ENCODE results near the gene TBC1D30. TPM values are rescaled to one million over a fixed set of nuclear protein-coding genes. Genes with fewer than 3 reads are reported as not detected.

Gene TBC1D30
- total RNA-seq, 2 experiments from 2014 or later = 0.28 to 0.49 TPM

GRCh38 chr12:64808110-64808509, 16.3 kb upstream of the TBC1D30 start:
- DNase-seq = no peak
- intact Hi-C loops (cut with DNase I, micrococcal nuclease) = loop anchor here in 1 of 2 experiments (10.0 kb wide), 1 partner anchor 427 kb away; no protein-coding TSS in a partner anchor
- no peaks in the 10 kb centered on the region for H3K4me1 Mint-ChIP-seq (ENCODE audit: low read depth)

GRCh38 chr12:64810831-64811230, 13.6 kb upstream of the TBC1D30 start:
- H3K4me3 Mint-ChIP-seq = no peak overlapping the region
- H3K4me1 Mint-ChIP-seq (ENCODE audit: low read depth) = no peaks in the 10 kb centered on the region
- no peak overlapping the region for H3K27ac ChIP-seq (ENCODE audit: low read depth in 1 of 2, low read length in 2 of 2)
- ChIA-PET CTCF (no interaction called here), POLR2A (no interaction called here)
- DNase-seq (no peak), ATAC-seq (ENCODE audit: poor library complexity) (no peak)
- no peak for TF ChIP-seq CTCF (IDR thresholded peaks at IDR 0.05)
- H3K36me3 ChIP-seq (ENCODE audit: insufficient read depth, low read length) = no peaks in the 10 kb centered on the region
- no peak overlapping the region for H3K4me3 ChIP-seq (ENCODE audit: low read length)
- intact Hi-C loops (cut with DNase I, micrococcal nuclease) = no loop called here
- H3K9me3 Mint-ChIP-seq = no peaks in the 10 kb centered on the region
- H3K4me1 ChIP-seq (ENCODE audit: insufficient read depth, low read length) = no peaks in the 10 kb centered on the region
- H3K27me3 Mint-ChIP-seq = peaks cover 48% of the 10 kb centered on the region
- H3K9me3 ChIP-seq (ENCODE audit: control insufficient read depth in 1 of 2, insufficient read depth in 1 of 2, low read length in 2 of 2) = no peaks in the 10 kb centered on the region
- peaks cover 9 to 27% of the 10 kb centered on the region in 2 experiments for H3K27me3 ChIP-seq (ENCODE audit: control insufficient read depth in 1 of 2, insufficient read depth in 2 of 2, low read length in 2 of 2)
- no peaks in the 10 kb centered on the region for H3K36me3 Mint-ChIP-seq (ENCODE audit: low read depth)
- H3K27ac Mint-ChIP-seq = no peak overlapping the region

More at GRCh38 chr12:64808110-64808509, 16.3 kb upstream of the TBC1D30 start:
- no peak overlapping the region for H3K4me3 Mint-ChIP-seq
- ChIA-PET POLR2A (no interaction called here), CTCF (no interaction called here)
- no peaks in the 10 kb centered on the region for H3K9me3 Mint-ChIP-seq
- Histone ChIP-seq H3K4me1 (ENCODE audit: insufficient read depth, low read length) (no peaks in the 10 kb centered on the region), H3K36me3 (ENCODE audit: insufficient read depth, low read length) (no peaks in the 10 kb centered on the region), H3K27me3 (ENCODE audit: control insufficient read depth in 1 of 2, insufficient read depth in 2 of 2, low read length in 2 of 2) (peaks cover 15 to 30% of the 10 kb centered on the region in 2 experiments), H3K9me3 (ENCODE audit: control insufficient read depth in 1 of 2, insufficient read depth in 1 of 2, low read length in 2 of 2) (no peaks in the 10 kb centered on the region), H3K27ac (ENCODE audit: low read depth in 1 of 2, low read length in 2 of 2) (no peak overlapping the region), H3K4me3 (ENCODE audit: low read length) (no peak overlapping the region)
- no peaks in the 10 kb centered on the region for H3K36me3 Mint-ChIP-seq (ENCODE audit: low read depth)
- peaks cover 57% of the 10 kb centered on the region for H3K27me3 Mint-ChIP-seq
- no peak for TF ChIP-seq CTCF (IDR thresholded peaks at IDR 0.05)
- H3K27ac Mint-ChIP-seq = no peak overlapping the region
- ATAC-seq (ENCODE audit: poor library complexity) = no peak

GRCh38 chr12:64813723-64814122, 10.7 kb upstream of the TBC1D30 start:
- peaks cover 29% of the 10 kb centered on the region for H3K27me3 Mint-ChIP-seq

More at GRCh38 chr12:64813723-64814122, 10.7 kb upstream of the TBC1D30 start:
- Mint-ChIP-seq H3K36me3 (ENCODE audit: low read depth) (no peaks in the 10 kb centered on the region), H3K27ac (no peak overlapping the region), H3K9me3 (no peaks in the 10 kb centered on the region), H3K4me1 (ENCODE audit: low read depth) (no peaks in the 10 kb centered on the region), H3K4me3 (no peak overlapping the region)
- Histone ChIP-seq H3K27me3 (ENCODE audit: control insufficient read depth in 1 of 2, insufficient read depth in 2 of 2, low read length in 2 of 2) (peaks cover 9 to 10% of the 10 kb centered on the region in 2 experiments), H3K4me1 (ENCODE audit: insufficient read depth, low read length) (no peaks in the 10 kb centered on the region), H3K36me3 (ENCODE audit: insufficient read depth, low read length) (no peaks in the 10 kb centered on the region), H3K27ac (ENCODE audit: low read depth in 1 of 2, low read length in 2 of 2) (no peak overlapping the region), H3K4me3 (ENCODE audit: low read length) (no peak overlapping the region), H3K9me3 (ENCODE audit: control insufficient read depth in 1 of 2, insufficient read depth in 1 of 2, low read length in 2 of 2) (no peaks in the 10 kb centered on the region)
- DNase-seq = no peak
- ATAC-seq (ENCODE audit: poor library complexity) = no peak
- CTCF ChIA-PET = interaction anchor here (1.3 kb wide), 1 partner anchor 17 kb away, joined by 4 read pairs; no protein-coding TSS in a partner anchor
- POLR2A ChIA-PET = no interaction called here
- TF ChIP-seq CTCF (IDR thresholded peaks at IDR 0.05) = no peak
- intact Hi-C loops (cut with DNase I, micrococcal nuclease) = no loop called here

Measured in CD4-positive, alpha-beta T cell (primary cell).